Measurements from ENCODE around the gene SLC25A42.

Gene SLC25A42

DNA sequence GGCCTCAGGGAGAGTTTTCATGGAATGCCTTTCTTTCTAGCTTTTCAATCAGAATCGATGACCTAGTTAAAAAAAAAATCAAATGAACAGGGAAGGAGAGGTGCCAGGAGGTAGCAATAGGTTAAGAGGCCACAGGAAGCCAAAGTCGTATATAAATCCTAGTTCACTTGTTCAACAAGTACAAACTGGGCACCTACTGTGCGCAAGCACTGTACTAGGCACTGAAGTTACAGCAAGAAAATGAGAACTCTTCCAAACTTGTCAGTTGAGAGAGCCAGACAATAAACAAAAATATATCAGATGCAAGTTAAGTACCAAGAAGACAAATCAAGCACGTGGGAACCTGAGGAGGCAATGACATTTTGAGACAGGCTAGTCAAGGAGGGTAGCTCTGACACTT lies 36.6 kb upstream of the SLC25A42 start:
- FAIRE-seq (no peak), DNase-seq (ENCODE audit: insufficient read length, low spot score) (no peak)
- TF ChIP-seq, protein P1, sequence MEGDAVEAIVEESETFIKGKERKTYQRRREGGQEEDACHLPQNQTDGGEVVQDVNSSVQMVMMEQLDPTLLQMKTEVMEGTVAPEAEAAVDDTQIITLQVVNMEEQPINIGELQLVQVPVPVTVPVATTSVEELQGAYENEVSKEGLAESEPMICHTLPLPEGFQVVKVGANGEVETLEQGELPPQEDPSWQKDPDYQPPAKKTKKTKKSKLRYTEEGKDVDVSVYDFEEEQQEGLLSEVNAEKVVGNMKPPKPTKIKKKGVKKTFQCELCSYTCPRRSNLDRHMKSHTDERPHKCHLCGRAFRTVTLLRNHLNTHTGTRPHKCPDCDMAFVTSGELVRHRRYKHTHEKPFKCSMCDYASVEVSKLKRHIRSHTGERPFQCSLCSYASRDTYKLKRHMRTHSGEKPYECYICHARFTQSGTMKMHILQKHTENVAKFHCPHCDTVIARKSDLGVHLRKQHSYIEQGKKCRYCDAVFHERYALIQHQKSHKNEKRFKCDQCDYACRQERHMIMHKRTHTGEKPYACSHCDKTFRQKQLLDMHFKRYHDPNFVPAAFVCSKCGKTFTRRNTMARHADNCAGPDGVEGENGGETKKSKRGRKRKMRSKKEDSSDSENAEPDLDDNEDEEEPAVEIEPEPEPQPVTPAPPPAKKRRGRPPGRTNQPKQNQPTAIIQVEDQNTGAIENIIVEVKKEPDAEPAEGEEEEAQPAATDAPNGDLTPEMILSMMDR (IDR thresholded peaks at IDR 0.05; ENCODE audit: insufficient read depth, missing control alignments): no peak

DNA sequence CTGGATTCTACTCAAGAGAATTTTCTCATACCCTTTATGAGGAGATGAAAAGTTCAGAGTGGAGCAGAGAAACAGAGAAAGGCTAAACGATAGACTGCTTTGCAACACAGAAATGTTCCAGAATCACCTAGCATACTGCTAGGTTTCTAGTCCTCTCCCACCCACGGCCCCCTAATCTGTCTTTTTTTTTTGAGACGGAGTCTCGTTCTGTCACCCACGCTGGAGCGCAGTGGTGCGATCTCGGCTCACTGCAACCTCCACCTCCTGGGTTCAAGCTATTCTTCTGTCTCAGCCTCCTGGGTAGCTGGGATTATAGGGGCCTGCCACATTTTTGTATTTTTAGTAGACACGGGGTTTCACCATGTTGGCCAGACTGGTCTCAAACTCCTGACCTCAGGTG lies 35.3 kb upstream of the SLC25A42 start:
- no peak for FAIRE-seq
- TF ChIP-seq, protein P1 (IDR thresholded peaks at IDR 0.05; ENCODE audit: insufficient read depth, missing control alignments): no peak
- no peak for DNase-seq (ENCODE audit: insufficient read length, low spot score)

DNA sequence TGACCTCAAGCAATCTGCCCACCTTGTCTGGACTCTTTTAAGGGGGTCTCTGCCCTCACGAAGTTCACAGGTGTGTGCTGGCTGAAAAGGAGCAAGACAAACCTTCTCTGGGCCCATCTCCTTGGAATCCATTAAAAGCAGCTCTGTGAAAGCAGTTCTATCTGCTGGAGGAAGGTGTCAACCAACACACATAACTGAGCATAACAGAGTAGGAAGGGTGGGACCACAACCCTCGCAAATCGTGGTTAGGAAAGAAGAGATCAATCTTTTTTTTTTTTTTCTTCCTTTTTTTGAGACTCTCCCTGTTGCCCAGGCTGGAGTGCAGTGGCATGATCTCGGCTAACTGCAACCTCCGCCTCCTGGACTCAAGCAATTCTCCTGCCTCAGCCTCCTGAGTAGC lies 31.9 kb upstream of the SLC25A42 start:
- no peak for DNase-seq (ENCODE audit: insufficient read length, low spot score)
- no peak for FAIRE-seq
- TF ChIP-seq, protein P1 (IDR thresholded peaks at IDR 0.05; ENCODE audit: insufficient read depth, missing control alignments): no peak

DNA sequence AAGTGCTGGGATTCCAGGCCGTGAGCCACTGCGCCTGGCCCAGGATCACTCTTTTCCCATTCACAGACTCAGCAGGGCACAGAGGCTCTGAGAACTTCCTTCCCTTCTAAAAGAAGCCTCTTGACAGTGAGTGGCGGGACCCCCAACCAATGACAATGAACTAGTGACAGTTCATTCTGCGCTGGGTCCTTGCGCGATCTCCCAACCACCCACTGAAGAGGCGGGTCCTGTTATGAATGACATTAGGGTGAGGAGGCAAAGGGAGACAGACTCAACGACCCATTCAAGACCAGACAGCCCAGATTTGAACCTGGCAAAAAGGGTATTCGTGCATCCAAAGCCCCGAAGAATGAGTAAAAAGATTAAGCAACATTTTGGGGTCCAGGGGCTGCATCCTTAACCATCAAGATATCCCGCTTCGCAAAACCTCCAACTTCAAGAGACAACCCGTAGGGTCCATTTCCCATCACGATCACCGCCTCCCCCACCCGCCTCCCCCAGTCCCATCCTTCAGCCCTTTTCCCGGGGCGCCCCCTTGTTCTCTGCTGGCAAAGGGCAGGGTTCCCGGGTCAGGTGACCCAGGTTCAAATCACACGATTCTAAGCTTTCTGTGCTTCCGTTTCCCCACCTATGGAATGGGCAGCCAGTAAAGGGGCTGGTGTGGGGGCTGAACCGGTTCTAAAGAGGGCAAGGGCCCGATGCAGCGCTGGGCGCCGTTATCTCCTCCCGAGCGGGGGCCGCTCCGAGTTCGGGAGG lies 31.2 kb upstream of the SLC25A42 start:
- no peak for FAIRE-seq
- DNase-seq (ENCODE audit: insufficient read length, low spot score): peak; percentile 72
- TF ChIP-seq, protein P1 (IDR thresholded peaks at IDR 0.05; ENCODE audit: insufficient read depth, missing control alignments): no peak

DNA sequence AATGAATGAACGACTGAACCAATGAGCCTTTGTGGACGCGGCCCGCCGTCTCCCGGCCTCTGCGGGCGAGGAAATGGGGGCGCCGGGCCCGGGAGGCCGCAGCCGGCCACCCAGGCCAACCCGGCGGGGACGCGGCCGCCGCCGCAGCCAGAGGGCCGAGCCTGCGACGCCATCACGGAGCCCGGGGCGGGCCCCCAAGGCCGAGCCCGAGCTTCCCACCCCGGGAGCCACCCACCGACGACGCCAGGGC lies 30.7 kb upstream of the SLC25A42 start:
- no peak for FAIRE-seq
- TF ChIP-seq, protein P1 (IDR thresholded peaks at IDR 0.05; ENCODE audit: insufficient read depth, missing control alignments): no peak
- DNase-seq (ENCODE audit: insufficient read length, low spot score): no peak

DNA sequence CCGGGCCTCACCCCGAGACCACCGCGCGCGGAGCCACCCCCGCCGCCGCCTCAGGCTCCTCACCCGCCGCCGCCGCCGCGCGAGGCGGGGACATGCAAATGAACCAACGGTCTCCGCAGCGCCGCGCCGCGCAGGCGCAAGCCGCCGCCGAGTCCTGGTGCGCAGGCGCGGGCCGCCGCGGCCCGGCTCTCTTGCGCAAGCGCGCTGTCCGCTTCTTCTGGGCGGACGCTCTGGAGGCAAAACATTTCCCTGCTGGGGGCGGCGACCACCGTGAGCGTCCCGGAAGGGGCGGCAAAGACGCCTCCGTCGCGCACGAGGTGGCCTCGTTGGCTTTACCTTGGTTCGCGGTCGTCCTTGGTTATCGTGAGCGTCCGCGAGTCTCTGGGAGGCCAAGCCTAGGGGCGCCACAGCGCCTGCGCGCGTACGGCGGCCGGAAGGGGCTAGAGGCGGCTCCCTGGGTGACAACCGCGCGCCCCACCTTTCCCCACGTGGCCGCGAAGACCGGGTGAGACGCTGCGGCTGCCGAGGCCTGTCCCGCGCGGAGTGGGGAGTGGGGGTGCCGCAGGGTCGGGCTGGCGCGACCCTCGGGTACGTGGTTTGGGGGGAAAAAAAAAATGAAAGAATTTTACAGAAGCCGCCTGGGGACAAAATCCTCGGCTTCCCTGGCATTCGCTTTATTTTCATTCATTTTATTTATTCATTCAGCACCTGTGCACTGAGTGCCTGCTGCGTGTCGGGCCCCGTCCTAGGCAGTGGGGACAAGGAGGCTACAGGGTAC lies 30.2 kb upstream of the SLC25A42 start, which contains the start of the genes ARMC6 and SUGP2:
TSS of gene ARMC6 (plus strand) at position 178 of the 778 bp plus-strand sequence. CDS start 607 bp downstream, outside the sequence.
TSS of gene SUGP2 (minus strand) at position 92 of the 778 bp plus-strand sequence. CDS start 2,446 bp downstream, outside the sequence.
- FAIRE-seq (no peak), DNase-seq (ENCODE audit: insufficient read length, low spot score) (peak; percentile 85)
- TF ChIP-seq, protein P1 (IDR thresholded peaks at IDR 0.05; ENCODE audit: insufficient read depth, missing control alignments): no peak

DNA sequence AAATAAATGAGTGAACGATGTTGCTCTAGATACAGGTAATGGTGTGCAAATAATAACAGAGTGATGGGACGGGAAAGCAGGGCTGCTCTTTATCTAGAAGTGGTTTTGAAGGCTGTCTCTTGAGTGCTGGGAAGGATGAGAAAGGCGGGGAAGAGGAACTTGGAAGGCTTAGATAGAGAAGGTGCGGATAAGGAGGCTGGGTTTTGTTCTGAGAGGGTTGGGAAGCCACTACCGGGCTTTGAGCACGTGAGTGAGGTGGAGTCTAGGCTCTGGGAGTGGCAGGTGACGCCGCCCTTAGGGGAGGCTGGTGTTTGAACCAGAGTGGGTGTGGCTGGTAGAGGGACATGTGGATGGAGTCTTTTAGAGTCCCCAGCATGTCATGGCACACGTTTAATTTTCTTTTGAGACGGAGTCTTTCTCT lies 29.6 kb upstream of the SLC25A42 start:
- DNase-seq (ENCODE audit: insufficient read length, low spot score): peak; percentile 77
- FAIRE-seq: no peak
- TF ChIP-seq, protein P1 (IDR thresholded peaks at IDR 0.05; ENCODE audit: insufficient read depth, missing control alignments): no peak
